Fibroblast of skin of back (primary cell): Measurements from ENCODE around the gene MTAP.
"Not testable (repeated sequence)": the region's sequence is repeated elsewhere in the genome, so short reads cannot be mapped to it uniquely, and the experiment has no call there.

ENCODE experiments used
- DNase-seq: peaks from one replicate; pipeline ENCODE4 v3.0.0-alpha.2; 2013

MTAP gene

GRCh38 chr9:21923694-21924093 lies 121.3 kb downstream of the MTAP start:
- DNase-seq: no peak

GRCh38 chr9:21927752-21928151 lies 125.3 kb downstream of the MTAP start:
- DNase-seq: no peak

GRCh38 chr9:21931428-21931827 lies 129.0 kb downstream of the MTAP start:
- no peak for DNase-seq

- no peak for DNase-seq
Observed at GRCh38 chr9:21933281-21933680, 130.8 kb downstream of the MTAP start.

- DNase-seq: peak; percentile 18
Observed at GRCh38 chr9:21933865-21934264, 131.4 kb downstream of the MTAP start.

GRCh38 chr9:21935631-21936030 lies 133.2 kb downstream of the MTAP start:
- no peak for DNase-seq

- no peak for DNase-seq
Observed at GRCh38 chr9:21936161-21936560, 133.7 kb downstream of the MTAP start.

GRCh38 chr9:21941337-21941995 lies 139.0 kb downstream of the MTAP start:
- no peak for DNase-seq

GRCh38 chr9:21943464-21943863 lies 141.0 kb downstream of the MTAP start:
- no peak for DNase-seq

- no peak for DNase-seq
Observed at GRCh38 chr9:21945606-21946005, 143.2 kb downstream of the MTAP start.

- DNase-seq: no peak
Observed at GRCh38 chr9:21958833-21959232, 156.4 kb downstream of the MTAP start.

- DNase-seq: not testable (repeated sequence)
Observed at GRCh38 chr9:21959268-21959667, 156.8 kb downstream of the MTAP start.

GRCh38 chr9:21961569-21961968 lies 159.1 kb downstream of the MTAP start:
- no peak for DNase-seq

GRCh38 chr9:21964925-21965385 lies 162.5 kb downstream of the MTAP start:
- DNase-seq: no peak

- peak; percentile 71 for DNase-seq
Observed at GRCh38 chr9:21965401-21965951, 163.0 kb downstream of the MTAP start.

- DNase-seq: no peak
Observed at GRCh38 chr9:21966140-21966851, 163.9 kb downstream of the MTAP start.

- DNase-seq: no peak
Observed at GRCh38 chr9:21967169-21967568, 164.7 kb downstream of the MTAP start.

GRCh38 chr9:21967702-21968101 lies 165.3 kb downstream of the MTAP start:
- DNase-seq: no peak

GRCh38 chr9:21968331-21969010 lies 166.0 kb downstream of the MTAP start:
- no peak for DNase-seq

GRCh38 chr9:21969011-21969940 lies 166.8 kb downstream of the MTAP start:
- no peak for DNase-seq

- no peak for DNase-seq
Observed at GRCh38 chr9:21969951-21970799, 167.7 kb downstream of the MTAP start.
